GM18909 (cell line): ENCODE measurements around the gene PKP4.
A peak's percentile ranks its signal among the peaks of the same experiment; 100 is the strongest.
"Not testable (repeated sequence)": the region's sequence is repeated elsewhere in the genome, so short reads cannot be mapped to it uniquely, and the experiment has no call there.

Experiments used
- ATAC-seq: cut with Tn5 transposase; IDR thresholded peaks from one replicate; pipeline ENCODE4 v1.9.1; 2021; ENCODE audit warnings: mild to moderate bottlenecking; ENCODE audit not compliant: unreplicated experiment, poor library complexity

The PKP4 gene

DNA sequence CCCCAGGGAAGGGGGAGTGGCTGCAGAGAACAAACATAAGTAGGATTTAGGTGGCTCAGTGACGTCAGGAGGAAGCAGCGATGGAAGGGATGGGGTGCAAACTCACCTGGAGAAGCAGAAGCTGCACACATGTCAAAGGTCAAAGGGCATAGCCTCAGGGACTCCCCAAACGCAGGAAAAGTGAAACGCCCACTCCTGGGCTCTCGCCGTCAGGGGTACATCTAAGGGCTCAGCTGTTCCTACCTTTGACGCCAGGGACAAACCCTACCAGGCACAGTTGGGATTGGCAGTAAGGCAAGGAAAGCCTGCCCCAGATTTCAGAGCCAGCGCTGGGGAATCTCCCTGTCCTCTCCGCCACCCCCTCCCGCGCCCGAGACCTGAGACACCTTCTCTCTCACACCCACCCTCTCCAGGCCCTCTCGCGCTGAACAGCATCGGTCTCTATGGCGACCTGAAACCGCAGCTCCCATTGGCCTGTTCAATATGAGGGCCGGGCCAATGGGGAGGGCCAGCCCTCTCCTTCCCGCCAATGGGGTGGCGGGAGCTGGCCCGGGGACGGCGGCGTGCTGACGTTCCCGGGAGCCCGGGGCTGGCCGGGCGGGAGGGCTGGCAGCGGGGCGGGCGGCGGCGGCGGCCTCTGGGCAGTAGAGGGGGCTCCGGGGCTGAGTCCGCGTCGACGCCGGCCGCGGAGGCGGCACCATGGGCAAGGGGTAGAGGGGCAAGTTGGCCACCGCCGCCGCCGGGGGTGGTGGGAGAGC, at the start of gene PKP4, which contains the start of gene CCDC148:
Gene PKP4 (plus strand): TSS at position 644 of the 758 bp plus-strand sequence. CDS start 76,233 bp downstream, outside the sequence.
Gene CCDC148 (minus strand): TSS at position 445 of the 758 bp plus-strand sequence. CDS start 314 bp downstream, at position 131.
- peak; percentile 95 for ATAC-seq

GRCh38 chr2:158407031-158407430, 49.7 kb upstream of the PKP4 start:
- ATAC-seq, result no peak

DNA sequence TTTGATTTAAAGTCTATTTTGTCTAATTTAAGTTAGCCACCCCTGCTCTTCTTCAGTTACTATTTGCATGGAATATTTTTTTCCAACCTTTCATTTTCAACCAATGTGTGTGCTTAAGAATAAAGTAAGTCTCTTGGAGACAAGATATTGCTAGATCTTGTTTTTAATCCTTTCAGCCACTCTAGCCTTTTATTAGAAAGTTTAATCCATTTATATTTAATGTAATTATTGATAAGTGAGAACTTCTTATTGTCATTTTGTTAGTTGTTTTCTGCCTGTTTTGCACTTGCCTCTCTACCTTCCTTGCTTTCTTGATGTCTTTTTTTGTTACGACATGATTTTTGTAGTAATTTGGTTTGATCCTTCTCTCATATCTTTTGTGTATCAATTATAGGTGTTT, 46.6 kb upstream of the PKP4 start:
- no peak for ATAC-seq

DNA sequence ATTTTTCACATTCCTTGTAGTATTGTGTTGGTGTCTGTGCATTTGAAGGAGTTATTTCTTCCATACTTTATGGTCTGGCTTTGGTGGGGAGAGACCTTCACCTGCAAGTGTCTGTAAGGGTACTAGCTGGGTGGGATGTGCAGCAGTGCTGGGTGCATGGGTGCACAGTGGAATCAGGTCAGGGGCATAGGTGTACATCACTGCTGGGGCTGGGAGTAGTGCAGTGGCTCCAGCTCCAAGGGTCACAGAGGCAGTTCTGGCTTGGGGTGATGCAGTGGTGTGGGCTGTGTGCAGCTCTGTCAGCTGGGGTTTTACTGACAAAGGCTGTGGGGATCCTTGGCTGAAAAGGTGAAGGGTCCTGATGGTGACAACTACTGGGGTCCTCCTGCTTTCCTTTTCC, 45.0 kb upstream of the PKP4 start:
- no peak for ATAC-seq

DNA sequence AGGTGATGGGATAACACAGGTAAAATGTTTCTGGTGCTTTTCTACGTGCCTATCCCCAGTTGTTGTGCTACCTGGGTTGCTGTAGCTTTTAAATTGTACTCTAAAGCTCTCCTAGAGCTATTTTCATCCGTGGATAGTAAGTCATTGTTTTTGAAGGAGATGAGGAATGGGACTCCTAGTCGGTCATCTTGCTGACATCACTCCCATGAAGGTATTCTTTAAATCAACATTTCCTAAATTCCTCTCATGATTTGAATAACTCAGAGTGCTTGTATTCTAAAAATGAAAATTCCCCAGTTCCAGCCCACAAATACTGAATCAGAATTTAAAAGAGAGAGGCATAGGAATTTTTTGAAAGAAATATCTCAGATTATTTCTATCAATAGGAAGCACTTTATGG, 44.5 kb upstream of the PKP4 start:
- ATAC-seq, result no peak

GRCh38 chr2:158413581-158413980, 43.2 kb upstream of the PKP4 start:
- ATAC-seq, result no peak

GRCh38 chr2:158414538-158414937, 42.2 kb upstream of the PKP4 start:
- no peak for ATAC-seq

DNA sequence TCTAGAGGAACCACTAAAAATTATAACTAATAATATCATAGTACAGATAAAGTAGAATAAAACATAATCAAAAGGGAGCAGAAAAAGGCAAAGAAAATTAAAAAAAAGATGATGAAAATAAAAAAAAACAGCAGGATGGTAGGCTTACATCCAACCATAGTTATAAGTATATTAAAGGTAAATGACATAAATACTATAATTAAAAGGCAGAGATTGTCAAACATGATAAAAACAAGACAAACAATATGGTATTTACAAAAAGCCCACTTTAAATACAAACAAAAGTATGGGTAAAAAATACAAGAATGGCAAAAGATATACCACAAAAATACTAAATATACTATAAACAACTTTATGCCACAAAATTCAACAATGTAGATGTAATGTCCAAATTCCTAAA, 24.6 kb upstream of the PKP4 start:
- ATAC-seq, result no peak

GRCh38 chr2:158433716-158434115, 23.0 kb upstream of the PKP4 start:
- not testable (repeated sequence) for ATAC-seq

- not testable (repeated sequence) for ATAC-seq
Measured at GRCh38 chr2:158439062-158439461, 17.7 kb upstream of the PKP4 start.

GRCh38 chr2:158443606-158444005, 13.1 kb upstream of the PKP4 start:
- ATAC-seq, result no peak

DNA sequence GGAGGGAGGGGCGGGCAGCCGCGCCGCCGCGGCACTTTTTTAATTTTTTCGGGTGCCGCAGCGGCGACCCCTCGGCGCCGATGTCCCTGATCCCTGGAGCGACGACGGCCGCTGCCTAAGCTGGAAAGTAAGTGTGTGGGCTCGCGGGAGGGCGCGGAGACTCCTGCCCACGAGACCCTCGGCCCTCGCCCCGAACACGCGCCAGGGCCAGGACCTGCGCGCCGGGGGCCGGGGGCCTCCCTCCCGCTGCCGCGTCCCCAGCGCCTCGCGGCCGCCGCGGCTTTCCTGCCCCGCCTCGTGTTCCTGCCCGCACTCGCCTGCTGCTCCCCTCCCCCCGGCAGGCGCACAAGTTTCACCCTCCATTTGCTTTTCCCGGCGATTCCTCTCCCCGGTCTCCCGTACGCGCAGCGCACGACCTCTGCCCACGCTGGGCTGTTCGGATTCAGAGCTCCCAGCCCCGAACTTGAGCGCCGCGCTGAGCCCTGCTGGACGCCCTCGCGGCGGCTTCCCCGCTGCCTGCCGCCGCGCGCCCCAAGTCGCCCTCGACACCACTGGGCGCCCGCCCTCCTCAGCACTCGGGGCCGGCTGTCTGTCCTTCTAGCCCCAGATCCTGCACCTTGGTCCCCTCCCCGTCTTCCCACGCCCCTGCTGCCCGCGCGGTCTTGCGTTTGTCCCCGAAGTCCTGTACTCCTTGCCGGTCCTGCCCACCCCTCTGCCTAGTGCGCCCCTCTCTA, 507 bp downstream of the PKP4 start:
- ATAC-seq, result peak; percentile 50

GRCh38 chr2:158457826-158458616, 1.3 kb downstream of the PKP4 start:
- peak; percentile 54 for ATAC-seq

GRCh38 chr2:158458617-158458920, 1.8 kb downstream of the PKP4 start:
- ATAC-seq, result no peak

DNA sequence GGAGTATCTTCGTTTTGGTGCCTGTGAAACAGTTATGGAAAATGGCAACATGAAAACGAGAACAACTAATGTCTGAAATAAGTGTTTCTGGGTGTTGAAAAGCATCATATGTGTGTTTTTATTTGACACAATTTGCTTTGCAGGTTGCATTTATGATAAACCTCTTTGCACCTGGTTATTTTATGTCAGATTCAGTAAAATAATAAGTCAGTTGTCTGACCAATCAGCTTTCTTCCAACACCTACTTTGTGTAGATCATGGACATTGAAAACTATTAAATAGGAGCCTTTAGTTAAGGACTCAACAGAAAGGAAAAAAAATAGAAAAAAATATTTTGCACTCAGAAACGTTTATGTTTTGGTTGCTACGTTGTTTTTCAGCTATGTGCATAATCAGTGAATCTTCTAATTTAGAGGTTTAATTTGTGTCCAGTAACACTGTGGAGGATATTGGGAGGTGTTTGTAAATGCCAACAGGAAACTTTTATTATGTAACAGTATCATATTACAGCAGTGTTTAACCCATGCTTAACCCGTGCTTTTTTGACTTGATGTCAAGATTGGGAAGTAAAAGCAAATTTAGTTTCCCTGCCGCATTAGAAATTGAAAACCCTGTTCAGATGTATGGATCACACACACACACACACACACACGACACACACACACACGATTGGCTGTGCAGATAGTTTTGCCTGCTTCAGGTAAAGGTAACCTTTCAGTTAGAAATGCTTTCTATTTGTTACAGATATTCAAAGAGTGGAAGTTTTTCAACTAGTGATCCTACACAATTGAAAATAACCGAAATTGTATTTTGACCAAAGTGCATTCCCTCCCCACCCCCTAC, 2.6 kb downstream of the PKP4 start:
- ATAC-seq, result no peak

DNA sequence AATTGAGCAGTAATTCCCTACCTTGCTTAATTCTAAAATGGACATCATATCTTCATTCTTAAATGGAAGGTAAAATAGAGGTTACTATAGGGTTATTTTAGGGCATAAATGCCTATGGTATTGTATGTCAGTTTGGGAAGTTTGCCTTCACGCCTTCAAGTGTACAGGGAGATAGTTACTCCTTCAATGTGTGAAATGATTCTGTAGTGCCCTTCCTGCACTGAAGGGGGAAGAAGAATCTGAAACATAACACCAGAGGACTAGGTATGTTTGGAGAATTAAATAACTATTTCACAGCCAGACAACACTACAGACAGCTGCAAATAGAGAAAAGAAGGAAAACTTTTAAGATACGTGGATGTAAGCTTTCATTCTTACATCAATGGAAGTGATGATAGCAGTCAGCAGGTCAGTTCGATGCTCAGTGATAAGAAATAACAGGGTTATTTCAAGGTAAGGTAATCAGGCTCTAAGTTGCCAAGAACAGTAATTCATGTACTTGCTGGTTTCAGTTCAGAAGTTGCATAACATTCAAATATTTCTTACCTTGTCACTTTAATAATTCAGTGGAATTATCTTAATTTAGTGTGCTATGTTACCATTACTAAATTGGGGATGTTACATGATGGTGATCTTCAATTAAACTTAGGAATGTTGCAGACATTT, 4.0 kb downstream of the PKP4 start:
- no peak for ATAC-seq

DNA sequence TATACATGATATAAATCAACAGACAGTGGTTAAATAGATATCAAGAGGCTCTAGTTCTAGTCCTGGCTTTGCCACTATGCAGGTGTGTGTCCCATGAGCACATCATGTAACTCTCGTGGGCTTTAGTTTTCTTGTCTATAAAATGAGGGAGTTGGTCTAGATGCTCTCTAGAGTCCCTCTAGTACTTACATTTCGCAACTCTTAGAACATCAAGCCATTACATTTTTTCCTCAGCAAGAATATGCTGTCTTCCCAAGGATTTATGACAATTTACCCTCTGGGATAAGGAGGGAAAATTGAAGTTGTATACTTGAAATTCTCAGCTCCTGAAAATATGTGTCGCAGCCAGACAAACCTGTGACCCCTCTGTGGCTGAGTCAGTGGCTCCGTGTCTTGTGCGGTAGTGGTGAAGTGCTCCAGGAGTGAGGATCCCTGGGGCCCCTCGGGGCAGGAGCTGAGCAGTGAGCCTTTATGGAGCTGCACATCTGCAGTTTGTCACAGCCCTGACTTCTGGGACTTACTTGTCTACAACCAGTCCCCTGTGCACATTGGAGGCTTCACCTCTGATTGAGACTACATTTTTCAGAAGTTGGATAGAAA, 6.8 kb downstream of the PKP4 start:
- no peak for ATAC-seq

GRCh38 chr2:158464426-158465281, 7.9 kb downstream of the PKP4 start:
- ATAC-seq, result peak; percentile 82
